Stimulated activated CD4-positive, alpha-beta T cell treated with anti-CD3 and anti-CD28 coated beads, TNF-alpha, amount 100 ng/mL, for 4 hours (primary cell): ENCODE measurements around the gene SRM.
"Not testable (repeated sequence)": the region's sequence is repeated elsewhere in the genome, so short reads cannot be mapped to it uniquely, and the experiment has no call there.

Experiments
- DNase-seq, 3 experiments: peaks; one replicate each; pipeline ENCODE4 v3.0.0-alpha.2; 2020; ENCODE audit warnings: low read depth in 3 of 3

The SRM gene

DNA sequence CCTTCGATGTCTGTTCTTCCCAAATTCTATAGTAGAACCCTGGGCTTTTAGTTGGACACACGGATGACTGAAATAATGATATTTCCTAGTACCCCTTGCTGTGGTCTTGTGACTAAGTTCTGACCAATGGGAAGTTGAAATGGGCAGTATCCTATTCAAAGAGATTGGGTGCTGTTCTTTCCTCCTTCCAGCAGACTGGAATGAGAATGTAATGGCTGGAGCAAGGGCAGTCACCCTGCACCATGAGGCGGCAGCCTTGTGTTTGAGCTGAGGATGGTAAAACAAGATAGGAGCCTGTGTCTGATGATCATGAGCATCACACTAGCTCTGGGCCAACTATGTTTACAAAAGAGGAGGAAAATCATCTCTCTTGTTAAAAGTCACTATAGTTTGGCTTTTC is 5.1 kb upstream of the SRM start:
- no peak for DNase-seq

- DNase-seq: not testable (repeated sequence)
These were observed 4.2 kb upstream of the SRM start for GRCh38 chr1:11063937-11064537.

DNA sequence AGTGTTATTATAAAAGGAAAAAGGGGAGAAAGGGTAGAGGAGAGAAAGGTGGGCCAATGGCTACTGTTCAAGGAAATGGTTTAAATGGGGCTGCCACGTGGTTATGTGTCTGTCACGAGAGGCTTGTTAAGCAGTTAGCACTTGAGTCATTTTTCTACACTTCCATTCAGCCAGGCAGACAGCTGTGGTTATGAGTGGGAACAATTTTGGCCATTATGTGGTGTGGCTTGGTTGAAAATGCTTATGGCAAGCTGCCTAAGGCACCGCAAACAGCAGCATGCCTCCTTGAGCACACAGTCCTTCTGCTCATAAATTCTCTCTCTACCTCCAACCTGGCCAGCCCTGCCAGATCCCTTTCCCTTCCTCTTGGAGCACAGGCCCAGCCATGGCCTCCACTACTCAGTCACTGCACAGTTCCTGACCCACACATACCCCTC is 3.2 kb upstream of the SRM start:
- no peak for DNase-seq

DNA sequence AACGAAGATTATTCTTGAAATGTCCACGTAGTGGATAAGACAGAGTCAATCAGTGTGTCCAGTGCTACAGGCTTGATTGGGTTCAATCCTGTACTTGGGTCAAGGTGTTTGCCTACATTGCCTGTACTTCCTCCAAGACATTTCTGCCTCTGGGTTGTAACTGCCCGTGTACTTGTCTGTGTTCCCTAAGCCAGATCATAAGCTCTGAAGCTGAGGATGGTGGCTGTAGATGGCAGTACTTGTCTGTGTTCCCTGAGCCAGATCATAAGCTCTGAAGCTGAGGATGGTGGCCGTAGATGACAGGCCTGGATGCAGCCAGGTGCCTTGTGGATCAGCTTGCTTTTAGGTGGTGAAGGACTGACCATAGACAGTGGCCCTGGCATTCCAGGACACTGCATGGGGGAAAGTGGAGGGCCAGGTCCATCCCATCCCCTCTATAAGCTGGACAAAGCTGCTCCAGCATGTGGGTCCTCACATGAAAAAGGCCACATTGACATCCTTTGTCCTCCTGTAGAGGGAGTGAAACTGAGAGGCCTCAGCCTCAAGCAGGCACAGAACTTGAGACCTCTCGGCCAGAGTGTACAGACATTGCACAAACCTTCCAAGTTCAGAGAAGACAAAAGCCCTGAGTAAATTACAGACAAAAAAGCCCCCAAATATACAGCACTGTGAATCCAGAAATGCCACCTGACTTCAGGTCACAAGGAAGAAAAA is 2.0 kb upstream of the SRM start:
- no peak for DNase-seq

- DNase-seq: peak in 1 of 3 experiments; percentile 33
These were observed 457 bp downstream of the SRM start for GRCh38 chr1:11059155-11059967.

DNA sequence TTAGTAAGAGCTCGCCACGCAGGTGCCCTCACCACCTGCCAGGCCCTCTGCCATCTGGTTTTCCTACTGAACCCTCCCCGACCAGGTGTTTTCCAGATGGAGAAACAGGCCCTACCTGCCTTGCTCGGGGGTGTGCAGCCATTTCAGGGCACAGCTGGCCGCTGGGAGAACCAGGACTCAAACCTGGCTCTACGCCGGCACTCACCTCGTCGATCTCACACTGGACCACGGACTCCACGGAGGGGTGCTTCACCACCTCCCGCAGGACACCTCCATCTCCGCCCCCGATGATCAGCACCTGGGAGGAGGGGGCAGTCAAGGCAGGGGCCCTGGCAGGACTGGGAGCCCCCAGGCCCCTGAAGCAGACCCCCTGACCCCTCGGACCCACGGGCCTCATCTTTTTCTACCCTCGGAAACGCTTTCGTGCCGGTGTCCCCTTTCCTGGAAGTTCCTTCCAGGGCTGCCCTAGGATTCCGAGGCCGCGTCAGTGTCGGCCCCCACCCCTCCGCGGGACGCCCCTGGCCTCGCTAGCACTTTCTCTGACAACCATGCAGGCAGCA is 1.1 kb downstream of the SRM start:
- no peak for DNase-seq

DNA sequence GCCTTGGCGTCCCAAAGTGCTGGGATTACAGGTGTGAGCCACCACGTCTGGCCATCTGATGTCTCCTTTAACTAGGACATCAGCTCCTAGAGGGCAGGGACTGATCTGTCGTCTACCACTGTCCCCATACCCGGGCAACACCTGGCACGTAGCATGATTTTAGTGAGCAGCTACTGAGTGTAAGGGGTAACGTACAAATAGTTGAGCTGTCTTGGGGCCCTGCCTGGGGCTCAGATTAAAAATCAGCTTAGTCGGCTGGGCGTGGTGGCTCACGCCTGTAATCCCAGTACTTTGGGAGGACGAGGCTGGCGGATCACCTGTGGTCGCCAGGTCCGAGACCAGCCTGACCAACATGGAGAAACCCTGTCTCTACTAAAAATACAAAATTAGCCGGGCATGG is 1.8 kb downstream of the SRM start:
- no peak for DNase-seq

- DNase-seq: no peak
These were observed 2.3 kb downstream of the SRM start for GRCh38 chr1:11057477-11057876.

- no peak for DNase-seq
These were observed 3.3 kb downstream of the SRM start for GRCh38 chr1:11056504-11056903.

DNA sequence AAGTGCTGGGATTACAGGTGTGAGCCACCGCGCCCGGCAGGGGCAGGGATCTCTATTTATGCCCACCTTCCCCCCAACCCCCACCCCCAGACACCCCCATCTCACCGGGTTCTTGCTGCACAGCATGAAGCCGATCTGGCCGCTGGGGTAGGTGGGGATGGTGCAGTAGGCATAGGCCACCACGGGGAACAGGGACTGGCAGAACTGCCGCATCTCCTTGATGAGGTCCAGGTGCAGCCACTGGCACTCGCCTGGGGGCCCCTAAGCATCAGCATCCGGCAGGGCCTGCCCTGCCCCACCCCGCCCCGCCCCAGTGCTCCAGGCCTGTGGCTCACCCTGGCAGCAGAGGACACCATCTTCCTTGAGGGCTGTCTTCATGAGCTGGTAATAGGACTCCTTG is 4.1 kb downstream of the SRM start:
- no peak for DNase-seq

DNA sequence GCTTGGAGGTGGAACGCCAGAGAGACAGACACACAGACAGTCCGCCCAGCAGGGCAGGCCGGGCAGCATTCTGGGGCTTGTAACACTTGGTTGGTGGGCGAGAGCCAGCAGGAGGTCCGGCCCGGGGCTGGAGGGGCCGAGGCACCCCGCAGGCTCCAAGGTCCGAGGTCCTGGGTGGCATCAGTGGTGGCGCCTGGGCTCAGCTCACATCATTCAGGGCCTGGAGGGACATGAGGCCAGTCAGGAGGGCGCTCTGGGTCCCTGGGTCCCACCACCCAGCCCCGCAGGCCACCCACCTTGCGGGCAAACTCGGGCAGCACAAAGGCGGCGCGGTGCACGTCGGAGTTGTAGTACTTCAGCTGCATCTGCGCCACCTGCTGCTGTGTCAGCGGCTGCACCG is 5.2 kb downstream of the SRM start:
- no peak for DNase-seq

- DNase-seq: no peak
These were observed 5.6 kb downstream of the SRM start for GRCh38 chr1:11054181-11054580.

DNA sequence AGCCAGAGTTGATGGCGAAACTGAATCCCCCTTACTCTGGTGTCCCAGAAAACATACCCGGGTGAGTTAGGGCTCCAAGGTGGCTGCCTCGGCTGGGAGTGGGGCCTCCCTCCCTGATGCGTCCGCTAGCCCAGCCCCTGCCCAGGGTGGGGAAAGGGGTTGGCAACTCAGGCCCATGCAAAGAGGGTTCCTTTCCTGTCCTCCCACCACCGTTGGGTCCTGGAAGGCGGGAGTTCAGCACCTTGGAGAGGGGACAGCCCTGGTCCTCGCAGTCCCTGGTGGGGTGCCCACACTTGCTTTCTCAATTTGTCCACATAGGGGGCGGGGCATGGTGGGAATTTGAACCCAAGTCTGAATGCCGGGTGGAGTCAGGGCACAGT is 6.1 kb downstream of the SRM start:
- DNase-seq: peak in 1 of 3 experiments; percentile 11

DNA sequence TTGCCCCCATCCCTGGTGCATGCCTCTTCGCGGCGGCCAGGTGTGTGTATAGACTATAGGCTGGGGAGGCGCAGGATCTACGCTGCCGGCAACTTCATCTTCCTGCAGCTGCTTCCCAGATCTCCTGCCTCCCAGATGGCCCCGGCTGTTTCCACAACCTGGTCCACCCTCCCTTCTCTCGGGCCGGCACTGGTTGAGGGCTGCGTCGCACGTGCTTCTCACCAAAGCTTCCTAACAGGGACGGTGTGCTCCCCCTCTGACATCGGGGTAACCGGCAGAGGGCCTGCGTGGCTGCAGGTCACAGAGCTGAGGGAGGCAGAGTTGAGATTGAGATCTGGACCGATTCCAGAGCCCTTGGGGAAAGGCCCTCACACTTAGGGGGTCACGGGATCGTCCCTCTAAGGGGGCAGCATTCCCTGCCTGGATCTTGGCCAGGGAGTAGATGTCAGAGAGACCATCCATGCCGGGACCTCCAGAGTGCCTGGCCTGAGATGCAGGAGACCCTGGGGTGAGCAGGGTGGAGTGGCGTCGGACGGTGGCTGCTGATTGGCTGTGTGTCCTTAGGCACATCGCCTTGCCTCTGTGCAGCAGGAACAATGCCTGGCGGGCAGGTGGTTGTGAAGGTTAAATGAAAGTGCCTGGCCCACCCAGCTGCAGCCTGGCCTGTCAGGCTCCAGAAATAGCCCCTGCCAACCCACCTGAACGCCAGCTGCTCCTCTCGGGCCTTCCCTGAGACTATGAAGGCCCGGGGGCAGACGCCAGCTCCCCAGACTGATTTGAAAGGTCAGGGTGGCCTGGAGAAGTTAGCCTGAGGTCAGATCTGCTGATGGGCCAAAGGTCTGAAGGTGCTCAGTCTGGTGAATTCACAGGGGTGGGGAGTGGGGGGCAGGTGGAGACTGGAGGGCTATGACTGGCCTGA is 6.7 kb downstream of the SRM start:
- peak in 1 of 3 experiments; percentile 27 for DNase-seq

GRCh38 chr1:11051781-11052511 is 7.9 kb downstream of the SRM start:
- DNase-seq: no peak

- DNase-seq: not testable (repeated sequence)
These were observed 8.7 kb downstream of the SRM start for GRCh38 chr1:11051121-11051520.

DNA sequence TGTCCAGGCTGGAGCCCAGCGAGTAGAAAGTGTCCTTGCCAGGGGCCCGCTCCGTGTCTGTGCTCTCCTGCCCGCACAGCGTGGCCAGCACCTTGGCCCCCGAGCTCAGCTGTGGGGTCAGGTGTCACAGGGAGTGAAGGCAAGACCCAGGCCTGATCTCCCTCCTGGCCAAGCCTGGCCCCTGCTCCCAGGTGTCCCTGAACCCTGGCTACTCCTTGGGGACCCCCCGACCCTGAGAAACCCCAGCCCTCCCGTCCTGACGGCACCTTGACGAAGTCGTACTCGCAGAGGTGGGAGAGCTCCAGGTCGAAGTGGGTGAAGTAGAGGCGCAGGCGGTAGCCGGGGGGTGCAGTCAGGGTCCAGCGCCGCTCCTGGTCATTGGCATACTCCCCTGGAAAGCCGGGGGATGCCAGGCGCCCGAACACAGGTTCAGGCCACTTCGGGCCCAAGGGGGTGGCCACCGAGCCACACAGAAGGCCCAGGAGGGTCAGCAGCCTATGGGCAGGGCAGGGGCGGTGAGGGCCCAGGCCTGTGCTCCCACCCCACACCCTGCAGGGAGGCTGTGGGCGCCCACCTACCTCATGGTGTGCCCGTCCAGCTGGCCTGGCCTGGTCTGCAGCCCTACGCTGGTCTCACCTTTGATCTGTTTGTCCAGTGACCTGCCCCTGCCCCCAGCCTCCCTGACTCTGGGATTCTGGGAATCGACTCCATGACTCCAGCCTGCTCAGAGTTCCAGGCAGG is 13.0 kb downstream of the SRM start, which contains the start of gene MASP2:
TSS of gene MASP2 (minus strand) at position 615 of the 741 bp plus-strand sequence. CDS start at position 583, 32 bp downstream.
- no peak for DNase-seq

- no peak for DNase-seq
These were observed 13.6 kb downstream of the SRM start for GRCh38 chr1:11046270-11046566.

GRCh38 chr1:11045428-11046269 is 14.2 kb downstream of the SRM start:
- DNase-seq: no peak
